IMR-90 (cell line): ENCODE results near the gene C17orf107. TPM values are rescaled to one million over a fixed set of nuclear protein-coding genes. Genes with fewer than 3 reads are reported as not detected.

Source experiments
- ATAC-seq: fragments of 200-7000 bp; cut with Tn5 transposase; 2 replicates; pipeline ENCODE4 v1.9.1; 2020; ENCODE audit warnings: low read depth, mild to moderate bottlenecking, moderate library complexity
- BruUV-seq: library from RNA; stranded (reverse); fragments of 400-500 nt; replicated peaks from 2 replicates; lab custom pipeline; 2021; lab: Mats Ljungman, UMichigan
- CTCF ChIA-PET: fragments of 300-600 bp; formaldehyde crosslinking; extraction: SDS; loops from one replicate; lab custom pipeline; 2021; ENCODE audit warnings: antibody characterized with exemption; lab: Yijun Ruan, JAX
- POLR2A ChIA-PET: fragments of 300-600 bp; sonication (Branson Sonifier 250); formaldehyde crosslinking; loops from one replicate; lab custom pipeline; 2022; ENCODE audit warnings: antibody characterized with exemption; ENCODE audit not compliant: unreplicated experiment; lab: Charles Lee
- DNase-seq: peaks from one replicate; pipeline ENCODE4 v3.0.0; 2013
- H2AFZ ChIP-seq: replicated peaks from 2 replicates; pipeline ENCODE3; 2013; ENCODE audit warnings: low read length, mild to moderate bottlenecking; ENCODE audit not compliant: poor library complexity
- H2AK5ac ChIP-seq: 2 replicates; pipeline ENCODE4 v1.6.1; 2013; ENCODE audit warnings: low read depth, low read length, inconsistent platforms
- H2AK9ac ChIP-seq: replicated peaks from 2 replicates; pipeline ENCODE3; 2013; ENCODE audit warnings: mild to moderate bottlenecking, low read depth, low read length, moderate library complexity; ENCODE audit not compliant: poor library complexity
- H2BK120ac ChIP-seq: 2 replicates; pipeline ENCODE4 v1.6.1; 2013; ENCODE audit warnings: low read depth, low read length, inconsistent platforms
- H2BK15ac ChIP-seq: 3 replicates; pipeline ENCODE4 v1.6.1; 2013; ENCODE audit warnings: low read depth, low read length, inconsistent platforms
- H2BK20ac ChIP-seq: 2 replicates; pipeline ENCODE4 v1.6.1; 2013; ENCODE audit warnings: low read depth, mild to moderate bottlenecking, inconsistent platforms, low read length, moderate library complexity
- H2BK5ac ChIP-seq: 2 replicates; pipeline ENCODE4 v1.6.1; 2013; ENCODE audit warnings: mild to moderate bottlenecking, low read depth, low read length, inconsistent platforms; ENCODE audit not compliant: poor library complexity, severe bottlenecking
- H3K14ac ChIP-seq: replicated peaks from 2 replicates; pipeline ENCODE4 v1.6.1; 2013; ENCODE audit warnings: low read depth, low read length, inconsistent platforms
- H3K18ac ChIP-seq: 2 replicates; pipeline ENCODE4 v1.6.1; 2013; ENCODE audit warnings: low read depth, low read length, control low read depth
- H3K23ac ChIP-seq: 2 replicates; pipeline ENCODE4 v1.6.1; 2013; ENCODE audit warnings: low read depth, low read length, inconsistent platforms
- H3K27ac ChIP-seq: 2 replicates; pipeline ENCODE4 v1.5.1; 2013; ENCODE audit warnings: mild to moderate bottlenecking, control low read depth, low read length; ENCODE audit not compliant: insufficient read depth
- H3K27me3 ChIP-seq: 2 replicates; pipeline ENCODE4 v1.6.1; 2013; ENCODE audit warnings: low read length; ENCODE audit not compliant: control insufficient read depth, insufficient read depth
- H3K36me3 ChIP-seq: 2 replicates; pipeline ENCODE4 v1.6.1; 2013; ENCODE audit warnings: low read length, mixed read lengths; ENCODE audit not compliant: control insufficient read depth, insufficient read depth
- H3K4ac ChIP-seq: 2 replicates; pipeline ENCODE4 v1.6.1; 2013; ENCODE audit warnings: low read depth, low read length, inconsistent platforms
- H3K4me1 ChIP-seq: 2 replicates; pipeline ENCODE4 v1.6.1; 2013; ENCODE audit warnings: low read length, mixed read lengths; ENCODE audit not compliant: control insufficient read depth, insufficient read depth
- H3K4me2 ChIP-seq: 2 replicates; pipeline ENCODE4 v1.6.1; 2013; ENCODE audit warnings: low read depth, mild to moderate bottlenecking, control low read depth, low read length, moderate library complexity
- H3K4me3 ChIP-seq: 2 replicates; pipeline ENCODE4 v1.5.1; 2013; ENCODE audit warnings: low read depth, mild to moderate bottlenecking, control low read depth, low read length, moderate library complexity; ENCODE audit not compliant: insufficient read depth
- H3K56ac ChIP-seq: 2 replicates; pipeline ENCODE4 v1.6.1; 2013; ENCODE audit warnings: low read length, inconsistent platforms; ENCODE audit not compliant: insufficient read depth; ENCODE audit errors: extremely low read depth
- H3K79me1 ChIP-seq, 2 experiments: 2 replicates each; pipeline ENCODE4 v1.6.1; 2013; ENCODE audit warnings: low read length in 2 of 2, inconsistent platforms in 1 of 2, low read depth in 1 of 2
- H3K9ac ChIP-seq: 2 replicates; pipeline ENCODE4 v1.6.1; 2013; ENCODE audit warnings: low read depth, low read length, control low read depth
- H3K9me1 ChIP-seq: 2 replicates; pipeline ENCODE4 v1.6.1; 2013; ENCODE audit warnings: low read length, inconsistent platforms; ENCODE audit not compliant: insufficient read depth
- H3K9me3 ChIP-seq: 2 replicates; pipeline ENCODE4 v1.6.1; 2013; ENCODE audit warnings: low read length; ENCODE audit not compliant: control insufficient read depth, insufficient read depth
- H4K20me1 ChIP-seq: 2 replicates; pipeline ENCODE4 v1.6.1; 2013; ENCODE audit warnings: low read length, inconsistent platforms; ENCODE audit not compliant: insufficient read depth
- H4K5ac ChIP-seq: 2 replicates; pipeline ENCODE4 v1.6.1; 2013; ENCODE audit warnings: mild to moderate bottlenecking, low read depth, low read length, control low read depth
- H4K8ac ChIP-seq, 2 experiments: 2 replicates each; pipeline ENCODE4 v1.6.1; 2013; ENCODE audit warnings: low read depth in 2 of 2, low read length in 2 of 2, control low read depth in 1 of 2, inconsistent platforms in 1 of 2
- H4K91ac ChIP-seq: 2 replicates; pipeline ENCODE4 v1.6.1; 2013; ENCODE audit warnings: low read depth, low read length, inconsistent platforms; ENCODE audit not compliant: insufficient read depth
- BHLHE40 ChIP-seq: fragments of 150-350 bp; IDR thresholded peaks from 2 replicates; pipeline ENCODE4 v1.6.1; 2016; ENCODE audit warnings: mild to moderate bottlenecking, low read depth, low read length
- CHD1 ChIP-seq: IDR thresholded peaks from 2 replicates; pipeline ENCODE4 v1.6.1; 2012; ENCODE audit warnings: low read depth, low read length, improper control_type of control experiment
- MAFK ChIP-seq: IDR thresholded peaks from 2 replicates; pipeline ENCODE4 v1.6.1; 2012; ENCODE audit warnings: low read depth, low read length, improper control_type of control experiment
- MAZ ChIP-seq: IDR thresholded peaks from 2 replicates; pipeline ENCODE4 v1.6.1; 2012; ENCODE audit warnings: low read depth, mild to moderate bottlenecking, low read length, improper control_type of control experiment, moderate library complexity, borderline replicate concordance
- MXI1 ChIP-seq: IDR thresholded peaks from 2 replicates; pipeline ENCODE4 v1.6.1; 2012; ENCODE audit warnings: low read depth, mild to moderate bottlenecking, low read length, moderate library complexity, borderline replicate concordance
- NFE2L2 ChIP-seq: fragments of 150-350 bp; IDR thresholded peaks from 2 replicates; pipeline ENCODE4 v1.6.1; 2016; ENCODE audit warnings: low read depth, mild to moderate bottlenecking, low read length
- POLR2A ChIP-seq: IDR thresholded peaks from 2 replicates; pipeline ENCODE4 v1.6.1; 2012; ENCODE audit warnings: mild to moderate bottlenecking, low read depth, low read length
- RAD21 ChIP-seq: IDR thresholded peaks from 2 replicates; pipeline ENCODE4 v1.6.1; 2012; ENCODE audit warnings: low read length, improper control_type of control experiment
- RCOR1 ChIP-seq: IDR thresholded peaks from 2 replicates; pipeline ENCODE4 v1.6.1; 2012; ENCODE audit warnings: mild to moderate bottlenecking, low read length, improper control_type of control experiment; ENCODE audit not compliant: insufficient replicate concordance
- RFX5 ChIP-seq: IDR thresholded peaks from 2 replicates; pipeline ENCODE4 v1.8.0; 2012; ENCODE audit warnings: low read depth, mild to moderate bottlenecking, low read length, moderate library complexity
- SMC3 ChIP-seq: fragments of 150-350 bp; IDR thresholded peaks from 2 replicates; pipeline ENCODE4 v1.6.1; 2016; ENCODE audit warnings: low read depth, mild to moderate bottlenecking, antibody characterized with exemption, low read length, moderate library complexity
- WGBS, 2 experiments: methylation state at CpG; one replicate each; pipeline versions ENCODE4 v1.1.5 to v1.1.7; 2013; ENCODE audit warnings: missing lambda C conversion rate in 2 of 2; ENCODE audit not compliant: insufficient read length in 1 of 2; ENCODE audit errors: extremely low coverage in 2 of 2; 5-methylcytosine and 5-hydroxymethylcytosine counted together
- dilution Hi-C: fragments of 300-500 bp; cut with HindIII; formaldehyde crosslinking; loops from one replicate; pipeline ENCODE4 v1.14.3; 2018; ENCODE audit warnings: low sequenced_read_pairs; ENCODE audit not compliant: unreplicated experiment
- in situ Hi-C: fragments of 300-500 bp; cut with MboI; formaldehyde crosslinking; loops from 3 replicates; pipeline ENCODE4 v1.14.3; 2019; ENCODE audit warnings: low sequenced_read_pairs, inconsistent platforms, mixed read lengths
- intact Hi-C: fragments of 100-400 bp; cut with micrococcal nuclease; formaldehyde crosslinking; loops from 2 replicates; pipeline ENCODE4 v1.10.0; 2022
- polyA plus RNA-seq, 3 experiments: library from polyadenylated mRNA; depleted of rRNA; stranded (reverse); fragments of >200 nt; gene quantifications; 2 replicates each; pipeline ENCODE4 v1.2.3, GENCODE V29; 2012; ENCODE audit warnings: low replicate concordance in 1 of 3
- total RNA-seq: library from RNA; depleted of rRNA; stranded (reverse); fragments of >200 nt; gene quantifications from 2 replicates; pipeline ENCODE4 v1.2.3, GENCODE V29; 2012
- TF ChIP-seq, protein P1 (sequence below): conservative IDR thresholded peaks from 2 replicates; pipeline ENCODE4 v1.5.1; 2012; ENCODE audit warnings: mild to moderate bottlenecking, low read depth, low read length, improper control_type of control experiment

Gene C17orf107
- total and polyA plus RNA-seq, 2 of the 4 experiments (the other 2 are of a cell fraction), result 0.54 to 0.82 TPM

DNA sequence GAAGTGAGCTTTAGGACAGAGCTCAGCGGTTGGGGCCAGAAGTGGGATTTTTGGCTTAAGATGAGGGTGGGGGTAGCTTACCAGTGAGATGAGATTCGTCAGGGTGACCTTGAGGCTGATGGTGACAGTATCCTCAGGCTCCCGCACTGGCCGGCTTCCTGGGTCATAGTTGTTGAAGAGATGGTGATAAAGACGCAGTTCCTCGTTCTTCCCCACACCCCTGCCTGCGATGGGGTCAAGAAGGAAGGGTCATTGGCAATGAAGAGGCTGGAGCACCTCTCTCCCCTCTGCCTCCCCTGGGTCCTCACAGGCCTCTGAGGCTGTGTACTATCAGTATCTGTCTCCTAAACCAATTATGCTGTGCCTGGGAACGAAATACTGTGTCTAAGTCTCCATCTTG is 3.2 kb downstream of the C17orf107 start (continued):
- TF ChIP-seq MXI1 (no peak), RAD21 (no peak), POLR2A (no peak), MAFK (no peak), RFX5 (no peak)

DNA sequence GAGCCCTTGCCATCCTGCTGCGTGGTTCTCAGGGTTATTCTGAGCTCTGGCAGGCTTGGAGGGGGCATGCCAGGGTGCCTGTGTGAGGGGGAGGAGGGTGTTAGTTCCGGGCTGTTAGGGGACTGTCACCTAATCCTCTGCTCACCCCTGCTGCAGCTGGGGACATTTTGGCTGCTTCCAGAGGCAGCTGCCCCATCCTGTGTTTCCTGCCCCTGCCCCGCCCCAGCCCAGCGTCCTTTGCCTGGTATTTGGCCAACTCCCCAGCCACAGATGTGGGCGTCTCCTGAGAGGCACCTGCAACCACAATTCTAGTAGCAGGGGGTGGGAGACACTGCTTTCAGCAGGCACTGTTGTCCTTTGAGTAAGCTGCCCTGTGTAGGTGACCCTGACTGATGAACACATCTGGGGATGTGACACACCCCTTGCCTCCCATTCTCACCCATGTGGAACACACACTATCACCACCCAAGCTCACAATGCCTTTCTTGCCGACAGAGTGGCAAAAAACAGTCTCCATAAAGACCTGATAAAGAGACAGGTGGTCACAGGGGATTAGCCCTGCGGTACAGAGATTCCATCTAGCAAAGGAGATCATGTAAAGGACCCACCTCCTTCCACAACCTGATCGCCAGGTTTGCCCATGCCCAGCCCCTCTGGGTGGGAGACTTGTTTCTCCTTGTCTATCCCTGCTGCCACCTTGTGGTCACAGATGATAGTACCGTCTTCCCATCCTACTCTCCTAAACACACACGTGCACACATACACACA is 3.9 kb downstream of the C17orf107 start, which contains the start of gene CHRNE:
TSS of gene CHRNE (minus strand) at position 48 of the 768 bp plus-strand sequence. CDS start at position 13, 35 bp downstream.
- CTCF ChIA-PET, result interaction anchor here (0.6 to 1.5 kb wide), 5 partner anchors 18 to 212 kb away, joined by 3 to 5 read pairs (median 4); partner anchors contain the start of gene SPAG7
- WGBS, 2 experiments, result no CpG with 5 or more reads among the region's 10 CpGs
- TF ChIP-seq MAFK (no peak), RFX5 (no peak), BHLHE40 (peak; percentile 67), CHD1 (no peak), MAZ (no peak), SMC3 (peak; percentile 46; the same call in 1 of the 2 replicates), RAD21 (peak; percentile 50), NFE2L2 (no peak), RCOR1 (no peak)
- TF ChIP-seq, protein P1, sequence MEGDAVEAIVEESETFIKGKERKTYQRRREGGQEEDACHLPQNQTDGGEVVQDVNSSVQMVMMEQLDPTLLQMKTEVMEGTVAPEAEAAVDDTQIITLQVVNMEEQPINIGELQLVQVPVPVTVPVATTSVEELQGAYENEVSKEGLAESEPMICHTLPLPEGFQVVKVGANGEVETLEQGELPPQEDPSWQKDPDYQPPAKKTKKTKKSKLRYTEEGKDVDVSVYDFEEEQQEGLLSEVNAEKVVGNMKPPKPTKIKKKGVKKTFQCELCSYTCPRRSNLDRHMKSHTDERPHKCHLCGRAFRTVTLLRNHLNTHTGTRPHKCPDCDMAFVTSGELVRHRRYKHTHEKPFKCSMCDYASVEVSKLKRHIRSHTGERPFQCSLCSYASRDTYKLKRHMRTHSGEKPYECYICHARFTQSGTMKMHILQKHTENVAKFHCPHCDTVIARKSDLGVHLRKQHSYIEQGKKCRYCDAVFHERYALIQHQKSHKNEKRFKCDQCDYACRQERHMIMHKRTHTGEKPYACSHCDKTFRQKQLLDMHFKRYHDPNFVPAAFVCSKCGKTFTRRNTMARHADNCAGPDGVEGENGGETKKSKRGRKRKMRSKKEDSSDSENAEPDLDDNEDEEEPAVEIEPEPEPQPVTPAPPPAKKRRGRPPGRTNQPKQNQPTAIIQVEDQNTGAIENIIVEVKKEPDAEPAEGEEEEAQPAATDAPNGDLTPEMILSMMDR, result peak; percentile 65
- no peak within 1 kb of the TSS for H2BK120ac ChIP-seq
- H3K36me3 ChIP-seq, result peaks cover 2% of the 10 kb centered on the region; the same call in 1 of the 2 replicates
- H3K23ac ChIP-seq, result no peak within 1 kb of the TSS
- H2BK20ac ChIP-seq, result no peak within 1 kb of the TSS
- peaks cover 4% of the 10 kb centered on the region; the same call in 1 of the 2 replicates for H3K9me1 ChIP-seq
- no peak within 1 kb of the TSS for H4K8ac ChIP-seq
- POLR2A ChIA-PET, result no interaction called here
- H2AFZ ChIP-seq, result peak within 1 kb of the TSS; percentile 40
- H3K4me3 ChIP-seq, result no peak within 1 kb of the TSS
- peak; percentile 79 for DNase-seq
- no peak within 1 kb of the TSS for H3K14ac ChIP-seq
- no peak within 1 kb of the TSS for H4K5ac ChIP-seq
- H2AK5ac ChIP-seq, result 0 out of 2 replicates have a peak within 1 kb of the TSS, but pooled peaks have one; percentile 63
- intact Hi-C loops, result loop anchor here (1.0 kb wide), 1 partner anchor 116 kb away; no protein-coding TSS in a partner anchor
- no peak within 1 kb of the TSS for H3K18ac ChIP-seq
- peaks cover 2% of the 10 kb centered on the region; the same call in 1 of the 2 replicates for H3K27me3 ChIP-seq
- no peak within 1 kb of the TSS for H4K91ac ChIP-seq
- no peaks in the 10 kb centered on the region; the same call in 1 of the 2 replicates for H3K9me3 ChIP-seq
- BruUV-seq, result no TSS peak
- H3K4ac ChIP-seq, result no peak within 1 kb of the TSS
- no peak within 1 kb of the TSS for H3K4me2 ChIP-seq
- no peak within 1 kb of the TSS for H2BK5ac ChIP-seq
- H3K79me1 ChIP-seq, result no peaks in the 10 kb centered on the region
- peak; percentile 73 for ATAC-seq
- H4K20me1 ChIP-seq, result no peaks in the 10 kb centered on the region; the same call in 1 of the 2 replicates
- no peak within 1 kb of the TSS for H2BK15ac ChIP-seq
- dilution Hi-C loops, result no loop called here
- no peaks in the 10 kb centered on the region for H3K4me1 ChIP-seq
- no peak within 1 kb of the TSS for H3K56ac ChIP-seq
- H2AK9ac ChIP-seq, result peak within 1 kb of the TSS; percentile 58
- H3K9ac ChIP-seq, result no peak within 1 kb of the TSS
- in situ Hi-C loops, result no loop called here
- no peak within 1 kb of the TSS for H3K27ac ChIP-seq
